HepG2 (cell line): ENCODE results near the gene AUH. TPM values are rescaled to one million over a fixed set of nuclear protein-coding genes. Genes with fewer than 3 reads are reported as not detected.

Source experiments
- ATAC-seq: fragments of 200-7000 bp; cut with Tn5 transposase; 3 replicates; pipeline ENCODE4 v1.9.1; 2020; ENCODE audit warnings: mild to moderate bottlenecking, moderate library complexity
- BruUV-seq: library from RNA; stranded (reverse); fragments of 400-500 nt; replicated peaks from 2 replicates; lab custom pipeline; 2021; lab: Mats Ljungman, UMichigan
- CTCF ChIA-PET: fragments of 300-600 bp; formaldehyde crosslinking; extraction: SDS; loops from one replicate; lab custom pipeline; 2021; ENCODE audit warnings: low total read pairs, inconsistent platforms, low intra/inter-chr PET ratio; lab: Yijun Ruan, JAX
- POLR2A ChIA-PET: fragments of 350-600 bp; sonication (Branson Sonifier 250); formaldehyde crosslinking; loops from one replicate; lab custom pipeline; 2020; ENCODE audit warnings: antibody characterized with exemption, inconsistent platforms; lab: Yijun Ruan, JAX
- DNase-seq: peaks from one replicate; pipeline ENCODE4 v3.0.0-alpha.2; 2015; ENCODE audit warnings: low spot score
- FAIRE-seq: peaks from 3 replicates; lab custom pipeline; 2011; peaks lifted over from hg19 to GRCh38; lab: Jason Lieb, UNC
- H2AFZ ChIP-seq: one replicate; pipeline ENCODE4 v1.6.1; 2011; ENCODE audit warnings: low read length, inconsistent platforms
- H3K27ac ChIP-seq: fragments of 300-600 bp; 3 replicates; pipeline ENCODE4 v1.8.0; 2011; ENCODE audit warnings: mixed run types, mild to moderate bottlenecking, mixed read lengths, low read length, inconsistent platforms; ENCODE audit not compliant: insufficient read depth; ENCODE audit errors: extremely low read length
- H3K27me3 ChIP-seq, 2 experiments: fragments of 200-600 bp in 1 of 2; 2 replicates in 1 of 2; 3 replicates in 1 of 2; pipeline versions ENCODE4 v1.6.0 to v1.8.0; 2011; ENCODE audit warnings: low read length in 2 of 2, mild to moderate bottlenecking in 2 of 2, moderate library complexity in 2 of 2, inconsistent platforms in 1 of 2; ENCODE audit not compliant: insufficient read depth in 2 of 2, control insufficient read depth in 1 of 2
- H3K36me3 ChIP-seq, 2 experiments: fragments of 200-600 bp in 1 of 2; replicated peaks in 1 of 2; 2 replicates in 1 of 2; 3 replicates in 1 of 2; pipeline versions ENCODE4 v1.5.1 to v1.8.0; 2011; ENCODE audit warnings: low read length in 2 of 2, inconsistent platforms in 1 of 2; ENCODE audit not compliant: insufficient read depth in 2 of 2, control insufficient read depth in 1 of 2
- H3K4me1 ChIP-seq: 2 replicates; pipeline ENCODE4 v1.5.1; 2012; ENCODE audit warnings: low read length, inconsistent platforms; ENCODE audit not compliant: insufficient read depth
- H3K4me2 ChIP-seq: 2 replicates; pipeline ENCODE4 v1.6.0; 2011; ENCODE audit warnings: low read depth, low read length, inconsistent platforms
- H3K4me3 ChIP-seq, 3 experiments: fragments of 200-600 bp in 1 of 3; sonication (generic), shearing (Covaris generic) in 1 of 3; replicated peaks in 1 of 3; 2 replicates each; pipeline ENCODE4 v1.5.1; 2011 to 2016; ENCODE audit warnings: low read length in 3 of 3, inconsistent platforms in 2 of 3, low read depth in 2 of 3, mild to moderate bottlenecking in 2 of 3, control low read depth in 1 of 3, mixed read lengths in 1 of 3; ENCODE audit not compliant: insufficient read depth in 1 of 3
- H3K79me2 ChIP-seq: one replicate; pipeline ENCODE4 v1.6.1; 2011; ENCODE audit warnings: low read length, inconsistent platforms; ENCODE audit not compliant: insufficient read depth
- H3K9ac ChIP-seq: 2 replicates; pipeline ENCODE4 v1.6.0; 2011; ENCODE audit warnings: mild to moderate bottlenecking, low read depth, low read length, inconsistent platforms; ENCODE audit not compliant: insufficient read depth
- H3K9me3 ChIP-seq: 2 replicates; pipeline ENCODE4 v1.5.1; 2012; ENCODE audit warnings: mild to moderate bottlenecking, low read length
- H4K20me1 ChIP-seq: 2 replicates; pipeline ENCODE4 v1.6.0; 2011; ENCODE audit warnings: inconsistent platforms, mild to moderate bottlenecking, low read length, moderate library complexity; ENCODE audit not compliant: insufficient read depth
- CREBL2 ChIP-seq: sonication (generic); formaldehyde crosslinking; IDR thresholded peaks from 2 replicates; pipeline ENCODE4 v1.8.1; 2023; ENCODE audit warnings: missing genetic modification reagents, mild to moderate bottlenecking, borderline replicate concordance
- FOSL2 ChIP-seq: sonication (generic); formaldehyde crosslinking; IDR thresholded peaks from 2 replicates; pipeline ENCODE4 v1.4.0; 2020; ENCODE audit warnings: missing genetic modification reagents
- KDM2A ChIP-seq: sonication (generic); formaldehyde crosslinking; IDR thresholded peaks from 2 replicates; pipeline ENCODE4 v1.4.0; 2020; ENCODE audit warnings: low read depth, missing genetic modification reagents, borderline replicate concordance
- MEIS2 ChIP-seq: sonication (generic); formaldehyde crosslinking; IDR thresholded peaks from 2 replicates; pipeline ENCODE4 v1.9.0; 2021; ENCODE audit warnings: mild to moderate bottlenecking, missing genetic modification reagents
- MNT ChIP-seq: fragments of 450-650 bp; IDR thresholded peaks from 2 replicates; pipeline ENCODE4 v1.6.1; 2016
- RORA ChIP-seq: sonication (generic); formaldehyde crosslinking; IDR thresholded peaks from 2 replicates; pipeline ENCODE4 v1.5.0; 2020; ENCODE audit warnings: mild to moderate bottlenecking, missing genetic modification reagents, moderate library complexity
- SMC3 ChIP-seq: IDR thresholded peaks from 2 replicates; pipeline ENCODE4 v1.6.1; 2011; ENCODE audit warnings: low read length, improper control_type of control experiment
- THAP9 ChIP-seq: sonication (generic); formaldehyde crosslinking; IDR thresholded peaks from 2 replicates; pipeline ENCODE4; 2020; ENCODE audit warnings: missing genetic modification reagents, mild to moderate bottlenecking, borderline replicate concordance
- ZBTB44 ChIP-seq: sonication (generic); formaldehyde crosslinking; IDR thresholded peaks from 2 replicates; pipeline ENCODE4 v1.4.0; 2020; ENCODE audit warnings: missing genetic modification reagents
- ZNF143 ChIP-seq: sonication (generic); formaldehyde crosslinking; IDR thresholded peaks from 2 replicates; pipeline ENCODE4 v1.4.0; 2020; ENCODE audit warnings: missing genetic modification reagents
- ZNF639 ChIP-seq: conservative IDR thresholded peaks from 2 replicates; pipeline ENCODE4 v1.6.1; 2018; ENCODE audit warnings: missing genetic modification reagents
- ZNF678 ChIP-seq: sonication (generic); formaldehyde crosslinking; IDR thresholded peaks from 2 replicates; pipeline ENCODE4 v1.4.0; 2020; ENCODE audit warnings: mild to moderate bottlenecking, missing genetic modification reagents
- ZNF792 ChIP-seq: IDR thresholded peaks from 2 replicates; pipeline ENCODE4 v1.6.1; 2016
- ZSCAN22 ChIP-seq: sonication (generic); formaldehyde crosslinking; IDR thresholded peaks from 2 replicates; pipeline ENCODE4 v1.4.0; 2020; ENCODE audit warnings: mild to moderate bottlenecking, missing genetic modification reagents
- WGBS: methylation state at CpG from one replicate; pipeline ENCODE4 v1.1.6; 2017; ENCODE audit warnings: low lambda C conversion rate; 5-methylcytosine and 5-hydroxymethylcytosine counted together
- in situ Hi-C: cut with HindIII; loops from 2 replicates; pipeline ENCODE4 v1.10.0; 2017; ENCODE audit warnings: low pct_unique_long_range_greater_than_20kb; ENCODE audit not compliant: extremely low pct_ligation_motif_present
- intact Hi-C: fragments of 100-400 bp; cut with micrococcal nuclease; formaldehyde crosslinking; loops from one replicate; pipeline ENCODE4 v1.10.0; 2022; ENCODE audit not compliant: unreplicated experiment
- polyA plus RNA-seq, 8 experiments: library from polyadenylated mRNA; depleted of rRNA in 3 of 8; stranded (reverse) in 7 of 8; unstranded in 1 of 8; fragments of >200 nt; fragmentation: Illumina TruSeq in 4 of 8; extraction: Trizol in 4 of 8; gene quantifications; 2 replicates each; pipeline versions ENCODE4 v1.2.1 to v1.2.3, GENCODE V29; 2011 to 2016; ENCODE audit warnings: low read depth in 4 of 8, missing spikeins in 1 of 8, mixed read lengths in 1 of 8; ENCODE audit not compliant: insufficient read depth in 1 of 8
- total RNA-seq, 5 experiments: library from RNA; depleted of rRNA; stranded (reverse); fragments of >200 nt; fragmentation: Illumina TruSeq; extraction: Trizol; gene quantifications; 2 replicates each; pipeline ENCODE4 v1.2.3, GENCODE V29; 2016; ENCODE audit warnings: low read depth in 1 of 5

AUH gene
- total and polyA plus RNA-seq, 2 of the 13 experiments (the other 11 are each of a cell fraction or from before 2014, with no cell fraction given), result 25.8 to 31.9 TPM

GRCh38 chr9:91198405-91198804, 163.3 kb downstream of the AUH start (continued):
- TF ChIP-seq CREBL2 (no peak), ZBTB44 (CRISPR knock-in tag) (no peak), FOSL2 (CRISPR knock-in tag) (peak; percentile 37)

GRCh38 chr9:91197232-91198181, 164.2 kb downstream of the AUH start:
- no peaks in the 10 kb centered on the region for H3K27me3 ChIP-seq
- H3K27ac ChIP-seq, result peak overlapping the region; percentile 100
- H3K9me3 ChIP-seq, result peaks cover 20% of the 10 kb centered on the region
- peaks cover 19% of the 10 kb centered on the region for H3K79me2 ChIP-seq
- ATAC-seq, result peak; percentile 70
- peak overlapping the region; percentile 92 for H3K4me2 ChIP-seq
- H4K20me1 ChIP-seq, result no peaks in the 10 kb centered on the region
- in situ Hi-C loops, result loop anchor here (10.0 kb wide), 1 partner anchor 153 kb away; no protein-coding TSS in a partner anchor
- peak; percentile 99 for DNase-seq
- intact Hi-C loops, result loop anchor here (1.0 to 10.0 kb wide), 5 partner anchors 11 to 222 kb away; partner anchors contain the start of gene AUH
- WGBS, result 6% methylated on average over 13 of the region's 13 CpGs
- POLR2A ChIA-PET, result interaction anchor here (0.7 to 5.1 kb wide), 21 partner anchors 10 to 229 kb away, joined by 3 to 178 read pairs (median 11); partner anchors contain the start of genes AUH and NFIL3
- H3K4me1 ChIP-seq, result peaks cover 75% of the 10 kb centered on the region
- BruUV-seq, result no TSS peak
- FAIRE-seq, result peak; percentile 92
- no peak overlapping the region; a peak in 1 of 6 replicates for H3K4me3 ChIP-seq
- H3K36me3 ChIP-seq, result no peaks in the 10 kb centered on the region
- CTCF ChIA-PET, result no interaction called here
- H3K9ac ChIP-seq, result peak overlapping the region; percentile 66
- H2AFZ ChIP-seq, result no peak overlapping the region
- TF ChIP-seq ZNF143 (peak; percentile 23; the same call in 1 of the 2 replicates), ZNF678 (CRISPR knock-in tag) (no peak), MNT (peak; percentile 98), ZNF639 (CRISPR knock-in tag) (peak; percentile 57; the same call in 1 of the 2 replicates), KDM2A (CRISPR knock-in tag) (peak; percentile 75), SMC3 (peak; percentile 70), ZSCAN22 (CRISPR knock-in tag) (no peak), MEIS2 (CRISPR knock-in tag) (peak; percentile 100), ZNF792 (CRISPR knock-in tag) (peak; percentile 66), THAP9 (CRISPR knock-in tag) (no peak), RORA (no peak)
